WTC11 (cell line): Measurements from ENCODE around the gene MAEA. TPM values are rescaled to one million over a fixed set of nuclear protein-coding genes. Genes with fewer than 3 reads are reported as not detected.

Experiments
- ATAC-seq: fragments of 200-7000 bp; cut with Tn5 transposase; 2 replicates; pipeline ENCODE4 v1.10.0; 2021; ENCODE audit warnings: mild to moderate bottlenecking, moderate library complexity
- CTCF ChIA-PET: fragments of 300-600 bp; sonication (Branson Sonifier 250); formaldehyde crosslinking; loops from one replicate; lab custom pipeline; 2021; ENCODE audit warnings: antibody characterized with exemption; lab: Charles Lee
- POLR2A ChIA-PET: fragments of 350-600 bp; sonication (Branson Sonifier 250); formaldehyde crosslinking; loops from one replicate; lab custom pipeline; 2021; ENCODE audit warnings: antibody characterized with exemption; lab: Charles Lee
- DNase-seq: peaks from one replicate; pipeline ENCODE4 v3.0.0; 2021; ENCODE audit warnings: low spot score
- H3K27ac Mint-ChIP-seq: 2 replicates; pipeline ENCODE4 v1.8.0; 2021; ENCODE audit warnings: mixed read lengths
- H3K27me3 Mint-ChIP-seq: 2 replicates; pipeline ENCODE4 v1.8.0; 2021; ENCODE audit warnings: low read depth, mild to moderate bottlenecking, moderate library complexity, mixed read lengths
- H3K36me3 Mint-ChIP-seq: 2 replicates; pipeline ENCODE4 v1.8.0; 2021; ENCODE audit warnings: mixed read lengths
- H3K4me1 Mint-ChIP-seq: 2 replicates; pipeline ENCODE4 v1.8.0; 2022; ENCODE audit warnings: mixed read lengths
- H3K4me3 Mint-ChIP-seq: 2 replicates; pipeline ENCODE4 v1.8.0; 2021; ENCODE audit warnings: mild to moderate bottlenecking, moderate library complexity, mixed read lengths
- H3K9me3 Mint-ChIP-seq: 2 replicates; pipeline ENCODE4 v1.8.0; 2021; ENCODE audit warnings: mixed read lengths
- CREM ChIP-seq: sonication (generic); formaldehyde crosslinking; IDR thresholded peaks from 2 replicates; pipeline ENCODE4 v1.8.1; 2022; ENCODE audit warnings: mild to moderate bottlenecking, missing genetic modification reagents, moderate library complexity
- EMX1 ChIP-seq: fragments of 250-450 bp; sonication (Bioruptor Pico); IDR thresholded peaks from 2 replicates; pipeline ENCODE4 v1.8.0; 2021; ENCODE audit warnings: mild to moderate bottlenecking
- GRHL2 ChIP-seq: fragments of 250-450 bp; sonication (Bioruptor Pico); IDR thresholded peaks from 2 replicates; pipeline ENCODE4 v1.8.0; 2022; ENCODE audit warnings: mild to moderate bottlenecking, moderate library complexity; ENCODE audit not compliant: insufficient replicate concordance, severe bottlenecking
- GTF2I ChIP-seq: fragments of 250-450 bp; sonication (Bioruptor Pico); conservative IDR thresholded peaks from 2 replicates; pipeline ENCODE4 v1.4.0; 2021; ENCODE audit warnings: mild to moderate bottlenecking
- MYBL2 ChIP-seq: sonication (generic); formaldehyde crosslinking; IDR thresholded peaks from 2 replicates; pipeline ENCODE4 v1.8.1; 2023; ENCODE audit warnings: mild to moderate bottlenecking, moderate library complexity, missing genetic modification reagents
- NFATC4 ChIP-seq: fragments of 250-450 bp; sonication (Bioruptor Pico); IDR thresholded peaks from 2 replicates; pipeline ENCODE4 v1.9.0; 2021; ENCODE audit warnings: mild to moderate bottlenecking
- NFE2L1 ChIP-seq: sonication (generic); formaldehyde crosslinking; IDR thresholded peaks from 2 replicates; pipeline ENCODE4 v1.8.1; 2023; ENCODE audit warnings: missing genetic modification reagents
- NR2C2 ChIP-seq: sonication (generic); formaldehyde crosslinking; IDR thresholded peaks from 2 replicates; pipeline ENCODE4 v1.8.0; 2022; ENCODE audit warnings: mild to moderate bottlenecking, missing genetic modification reagents
- ZBTB21 ChIP-seq: sonication (generic); formaldehyde crosslinking; IDR thresholded peaks from 2 replicates; pipeline ENCODE4 v1.8.1; 2023; ENCODE audit warnings: mild to moderate bottlenecking, missing genetic modification reagents, borderline replicate concordance
- ZNF121 ChIP-seq: sonication (generic); formaldehyde crosslinking; IDR thresholded peaks from 2 replicates; pipeline ENCODE4 v1.8.0; 2023; ENCODE audit warnings: missing genetic modification reagents
- ZNF138 ChIP-seq: sonication (generic); formaldehyde crosslinking; conservative IDR thresholded peaks from 2 replicates; pipeline ENCODE4 v1.8.1; 2022; ENCODE audit warnings: mild to moderate bottlenecking, moderate library complexity, missing genetic modification reagents
- total RNA-seq: library from RNA; stranded (reverse); gene quantifications from 3 replicates; pipeline ENCODE4 v1.2.3, GENCODE V29; 2021
- TF ChIP-seq, protein P1 (sequence below): sonication (generic); formaldehyde crosslinking; IDR thresholded peaks from 2 replicates; pipeline ENCODE4 v1.8.1; 2022; ENCODE audit warnings: missing genetic modification reagents, borderline replicate concordance
- TF ChIP-seq, protein P2 (sequence below): fragments of 250-450 bp; sonication (Bioruptor Pico); conservative IDR thresholded peaks from 2 replicates; pipeline ENCODE4 v1.9.0; 2021; ENCODE audit warnings: mild to moderate bottlenecking
- TF ChIP-seq, protein P3 (sequence below): fragments of 250-450 bp; sonication (Bioruptor Pico); IDR thresholded peaks from 2 replicates; pipeline ENCODE4 v1.9.0; 2021; ENCODE audit warnings: mild to moderate bottlenecking
- TF ChIP-seq, protein P4 (sequence below): sonication (generic); formaldehyde crosslinking; IDR thresholded peaks from 2 replicates; pipeline ENCODE4 v1.8.0; 2022; ENCODE audit warnings: missing genetic modification reagents
- TF ChIP-seq, protein P5 (sequence below): sonication (generic); formaldehyde crosslinking; IDR thresholded peaks from 2 replicates; pipeline ENCODE4 v1.8.1; 2023; ENCODE audit warnings: mild to moderate bottlenecking, missing genetic modification reagents
- TF ChIP-seq, protein P6 (sequence below): fragments of 200-600 bp; IDR thresholded peaks from 2 replicates; pipeline ENCODE4 v1.8.0; 2022; ENCODE audit warnings: antibody characterized with exemption
- TF ChIP-seq, protein P7 (sequence below): fragments of 250-450 bp; sonication (Bioruptor Pico); IDR thresholded peaks from 2 replicates; pipeline ENCODE4 v1.9.0; 2021; ENCODE audit warnings: mild to moderate bottlenecking
- TF ChIP-seq, protein P8 (sequence below): sonication (generic); formaldehyde crosslinking; IDR thresholded peaks from 2 replicates; pipeline ENCODE4 v1.8.1; 2023; ENCODE audit warnings: mild to moderate bottlenecking, missing genetic modification reagents, moderate library complexity

MAEA gene
- total RNA-seq, 1 experiment from 2014 or later, result 86.9 TPM

DNA sequence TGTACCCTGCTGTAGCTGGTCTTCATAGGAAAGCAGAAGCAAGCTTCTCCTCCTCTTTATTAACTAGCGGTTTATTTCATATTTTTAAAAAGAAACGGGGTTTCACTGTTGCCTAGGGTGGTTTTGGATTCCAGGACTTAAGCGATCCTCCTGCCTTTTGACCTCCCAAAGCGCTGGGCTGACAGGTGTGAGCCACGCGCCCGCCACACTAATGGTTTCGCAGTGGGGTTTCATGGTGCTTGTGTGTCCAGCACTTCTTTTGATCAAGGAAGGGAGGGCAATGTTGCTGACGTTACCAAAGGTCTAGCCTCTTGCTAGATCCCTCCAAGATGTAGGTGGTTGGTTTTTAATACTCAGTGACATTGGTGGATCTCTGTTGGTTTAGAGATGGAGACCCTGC, 1.4 kb downstream of the MAEA start:
- CTCF ChIA-PET, result interaction anchor here (1.3 kb wide), 1 partner anchor 160 kb away, joined by 3 read pairs; no protein-coding TSS in a partner anchor
- ATAC-seq (no peak), DNase-seq (no peak)
- Mint-ChIP-seq H3K27me3 (peaks cover 8% of the 10 kb centered on the region), H3K9me3 (peaks cover 10% of the 10 kb centered on the region), H3K36me3 (peaks cover 4% of the 10 kb centered on the region), H3K4me1 (peaks cover 44% of the 10 kb centered on the region), H3K4me3 (peak overlapping the region; percentile 97), H3K27ac (peak overlapping the region; percentile 97)
- no peak for TF ChIP-seq EMX1 (CRISPR knock-in tag)
- TF ChIP-seq ZNF138 (CRISPR knock-in tag), result no peak
- TF ChIP-seq, protein P1, sequence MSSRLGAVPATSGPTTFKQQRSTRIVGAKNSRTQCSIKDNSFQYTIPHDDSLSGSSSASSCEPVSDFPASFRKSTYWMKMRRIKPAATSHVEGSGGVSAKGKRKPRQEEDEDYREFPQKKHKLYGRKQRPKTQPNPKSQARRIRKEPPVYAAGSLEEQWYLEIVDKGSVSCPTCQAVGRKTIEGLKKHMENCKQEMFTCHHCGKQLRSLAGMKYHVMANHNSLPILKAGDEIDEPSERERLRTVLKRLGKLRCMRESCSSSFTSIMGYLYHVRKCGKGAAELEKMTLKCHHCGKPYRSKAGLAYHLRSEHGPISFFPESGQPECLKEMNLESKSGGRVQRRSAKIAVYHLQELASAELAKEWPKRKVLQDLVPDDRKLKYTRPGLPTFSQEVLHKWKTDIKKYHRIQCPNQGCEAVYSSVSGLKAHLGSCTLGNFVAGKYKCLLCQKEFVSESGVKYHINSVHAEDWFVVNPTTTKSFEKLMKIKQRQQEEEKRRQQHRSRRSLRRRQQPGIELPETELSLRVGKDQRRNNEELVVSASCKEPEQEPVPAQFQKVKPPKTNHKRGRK (CRISPR knock-in tag), result no peak
- TF ChIP-seq MYBL2, result no peak
- TF ChIP-seq NR2C2 (CRISPR knock-in tag), result no peak
- TF ChIP-seq ZBTB21 (CRISPR knock-in tag), result no peak
- TF ChIP-seq, protein P2, sequence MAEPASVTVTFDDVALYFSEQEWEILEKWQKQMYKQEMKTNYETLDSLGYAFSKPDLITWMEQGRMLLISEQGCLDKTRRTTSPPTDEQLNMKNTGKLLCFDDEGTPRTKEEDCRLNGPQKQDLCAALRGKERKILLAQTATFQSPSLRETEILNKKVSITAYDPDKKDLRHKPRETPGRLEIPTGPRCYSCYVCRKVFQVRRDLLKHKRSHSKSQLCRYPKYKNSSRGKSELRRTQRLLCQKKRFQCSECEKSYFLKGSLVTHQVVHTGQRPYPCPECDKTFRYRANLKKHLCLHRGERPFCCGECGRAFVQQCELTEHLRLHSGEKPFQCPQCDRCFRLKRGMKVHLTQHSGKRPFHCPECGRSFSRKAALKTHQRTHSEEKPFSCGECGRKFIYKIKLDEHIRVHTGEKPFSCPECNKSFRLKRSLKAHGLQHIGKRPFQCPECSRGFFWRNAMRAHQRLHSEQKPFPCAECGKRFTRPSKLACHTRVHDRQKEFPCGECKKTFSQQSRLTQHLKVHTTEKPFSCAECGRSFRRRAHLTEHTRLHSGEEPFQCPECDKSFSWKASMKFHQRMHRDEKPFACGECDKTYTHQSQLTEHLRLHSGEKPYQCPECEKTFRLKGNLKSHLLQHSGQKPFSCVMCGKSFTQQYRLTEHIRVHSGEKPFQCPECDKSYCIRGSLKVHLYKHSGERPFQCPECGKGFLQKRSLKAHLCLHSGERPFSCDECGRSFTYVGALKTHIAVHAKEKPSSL (CRISPR knock-in tag), result no peak
- no peak for TF ChIP-seq NFE2L1
- TF ChIP-seq NFATC4 (CRISPR knock-in tag), result no peak
- TF ChIP-seq GRHL2 (CRISPR knock-in tag), result no peak
- TF ChIP-seq, protein P3, sequence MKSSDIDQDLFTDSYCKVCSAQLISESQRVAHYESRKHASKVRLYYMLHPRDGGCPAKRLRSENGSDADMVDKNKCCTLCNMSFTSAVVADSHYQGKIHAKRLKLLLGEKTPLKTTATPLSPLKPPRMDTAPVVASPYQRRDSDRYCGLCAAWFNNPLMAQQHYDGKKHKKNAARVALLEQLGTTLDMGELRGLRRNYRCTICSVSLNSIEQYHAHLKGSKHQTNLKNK (CRISPR knock-in tag), result no peak
- TF ChIP-seq, protein P4, sequence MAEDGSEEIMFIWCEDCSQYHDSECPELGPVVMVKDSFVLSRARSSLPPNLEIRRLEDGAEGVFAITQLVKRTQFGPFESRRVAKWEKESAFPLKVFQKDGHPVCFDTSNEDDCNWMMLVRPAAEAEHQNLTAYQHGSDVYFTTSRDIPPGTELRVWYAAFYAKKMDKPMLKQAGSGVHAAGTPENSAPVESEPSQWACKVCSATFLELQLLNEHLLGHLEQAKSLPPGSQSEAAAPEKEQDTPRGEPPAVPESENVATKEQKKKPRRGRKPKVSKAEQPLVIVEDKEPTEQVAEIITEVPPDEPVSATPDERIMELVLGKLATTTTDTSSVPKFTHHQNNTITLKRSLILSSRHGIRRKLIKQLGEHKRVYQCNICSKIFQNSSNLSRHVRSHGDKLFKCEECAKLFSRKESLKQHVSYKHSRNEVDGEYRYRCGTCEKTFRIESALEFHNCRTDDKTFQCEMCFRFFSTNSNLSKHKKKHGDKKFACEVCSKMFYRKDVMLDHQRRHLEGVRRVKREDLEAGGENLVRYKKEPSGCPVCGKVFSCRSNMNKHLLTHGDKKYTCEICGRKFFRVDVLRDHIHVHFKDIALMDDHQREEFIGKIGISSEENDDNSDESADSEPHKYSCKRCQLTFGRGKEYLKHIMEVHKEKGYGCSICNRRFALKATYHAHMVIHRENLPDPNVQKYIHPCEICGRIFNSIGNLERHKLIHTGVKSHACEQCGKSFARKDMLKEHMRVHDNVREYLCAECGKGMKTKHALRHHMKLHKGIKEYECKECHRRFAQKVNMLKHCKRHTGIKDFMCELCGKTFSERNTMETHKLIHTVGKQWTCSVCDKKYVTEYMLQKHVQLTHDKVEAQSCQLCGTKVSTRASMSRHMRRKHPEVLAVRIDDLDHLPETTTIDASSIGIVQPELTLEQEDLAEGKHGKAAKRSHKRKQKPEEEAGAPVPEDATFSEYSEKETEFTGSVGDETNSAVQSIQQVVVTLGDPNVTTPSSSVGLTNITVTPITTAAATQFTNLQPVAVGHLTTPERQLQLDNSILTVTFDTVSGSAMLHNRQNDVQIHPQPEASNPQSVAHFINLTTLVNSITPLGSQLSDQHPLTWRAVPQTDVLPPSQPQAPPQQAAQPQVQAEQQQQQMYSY (CRISPR knock-in tag), result no peak
- TF ChIP-seq, protein P5, sequence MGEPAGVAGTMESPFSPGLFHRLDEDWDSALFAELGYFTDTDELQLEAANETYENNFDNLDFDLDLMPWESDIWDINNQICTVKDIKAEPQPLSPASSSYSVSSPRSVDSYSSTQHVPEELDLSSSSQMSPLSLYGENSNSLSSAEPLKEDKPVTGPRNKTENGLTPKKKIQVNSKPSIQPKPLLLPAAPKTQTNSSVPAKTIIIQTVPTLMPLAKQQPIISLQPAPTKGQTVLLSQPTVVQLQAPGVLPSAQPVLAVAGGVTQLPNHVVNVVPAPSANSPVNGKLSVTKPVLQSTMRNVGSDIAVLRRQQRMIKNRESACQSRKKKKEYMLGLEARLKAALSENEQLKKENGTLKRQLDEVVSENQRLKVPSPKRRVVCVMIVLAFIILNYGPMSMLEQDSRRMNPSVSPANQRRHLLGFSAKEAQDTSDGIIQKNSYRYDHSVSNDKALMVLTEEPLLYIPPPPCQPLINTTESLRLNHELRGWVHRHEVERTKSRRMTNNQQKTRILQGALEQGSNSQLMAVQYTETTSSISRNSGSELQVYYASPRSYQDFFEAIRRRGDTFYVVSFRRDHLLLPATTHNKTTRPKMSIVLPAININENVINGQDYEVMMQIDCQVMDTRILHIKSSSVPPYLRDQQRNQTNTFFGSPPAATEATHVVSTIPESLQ (CRISPR knock-in tag), result no peak
- TF ChIP-seq, all 79 proteins: peak for 0
- POLR2A ChIA-PET, result no interaction called here

DNA sequence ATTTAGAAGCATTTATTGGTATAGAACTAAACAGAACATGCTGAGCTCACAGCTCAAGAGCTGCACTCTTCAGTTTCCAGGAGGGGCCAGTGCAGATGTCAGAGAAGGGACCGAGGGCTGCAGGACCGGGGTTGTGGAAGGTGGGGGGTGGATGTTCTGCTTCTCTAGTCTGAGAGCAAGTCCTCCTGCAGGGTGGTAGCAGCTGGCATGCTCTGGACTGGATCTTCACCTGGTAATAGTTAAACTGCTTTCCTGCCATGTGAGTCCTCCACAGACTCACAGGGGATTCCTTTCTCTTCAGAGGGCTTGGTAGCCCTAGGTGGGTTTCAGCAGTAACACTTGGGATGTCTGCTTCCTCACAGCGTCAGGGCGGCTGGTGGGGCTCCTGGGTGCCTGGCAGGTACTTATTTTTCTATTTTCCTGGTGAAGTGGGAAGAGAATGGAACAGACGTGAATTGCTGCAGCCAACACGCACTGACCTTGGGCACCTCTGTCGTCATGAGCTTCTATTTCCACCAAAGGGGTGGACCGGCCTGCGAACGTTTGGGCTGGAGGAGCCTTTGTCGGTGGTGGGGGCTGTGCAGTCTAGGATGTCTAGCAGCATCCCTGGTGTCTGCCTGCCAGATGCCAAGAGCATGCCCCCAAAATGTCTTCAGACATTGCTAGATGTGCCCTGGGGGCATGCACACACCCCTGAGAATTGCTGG, 2.5 kb downstream of the MAEA start:
- peak overlapping the region; percentile 83 for H3K27ac Mint-ChIP-seq
- ChIA-PET POLR2A (no interaction called here), CTCF (interaction anchor here (1.3 kb wide), 1 partner anchor 15 kb away, joined by 5 read pairs; no protein-coding TSS in a partner anchor)
- H3K36me3 Mint-ChIP-seq, result no peaks in the 10 kb centered on the region
- H3K4me1 Mint-ChIP-seq, result peaks cover 49% of the 10 kb centered on the region
- H3K27me3 Mint-ChIP-seq, result no peaks in the 10 kb centered on the region
- H3K4me3 Mint-ChIP-seq, result peak overlapping the region; percentile 97
- ATAC-seq (no peak), DNase-seq (no peak)
- 0 out of 2 replicates have a peak, but pooled peaks cover under 1% of the 10 kb centered on the region for H3K9me3 Mint-ChIP-seq
- TF ChIP-seq ZNF121 (CRISPR knock-in tag) (no peak), CREM (CRISPR knock-in tag) (no peak), MYBL2 (no peak), GTF2I (CRISPR knock-in tag) (no peak)
- TF ChIP-seq, protein P6, sequence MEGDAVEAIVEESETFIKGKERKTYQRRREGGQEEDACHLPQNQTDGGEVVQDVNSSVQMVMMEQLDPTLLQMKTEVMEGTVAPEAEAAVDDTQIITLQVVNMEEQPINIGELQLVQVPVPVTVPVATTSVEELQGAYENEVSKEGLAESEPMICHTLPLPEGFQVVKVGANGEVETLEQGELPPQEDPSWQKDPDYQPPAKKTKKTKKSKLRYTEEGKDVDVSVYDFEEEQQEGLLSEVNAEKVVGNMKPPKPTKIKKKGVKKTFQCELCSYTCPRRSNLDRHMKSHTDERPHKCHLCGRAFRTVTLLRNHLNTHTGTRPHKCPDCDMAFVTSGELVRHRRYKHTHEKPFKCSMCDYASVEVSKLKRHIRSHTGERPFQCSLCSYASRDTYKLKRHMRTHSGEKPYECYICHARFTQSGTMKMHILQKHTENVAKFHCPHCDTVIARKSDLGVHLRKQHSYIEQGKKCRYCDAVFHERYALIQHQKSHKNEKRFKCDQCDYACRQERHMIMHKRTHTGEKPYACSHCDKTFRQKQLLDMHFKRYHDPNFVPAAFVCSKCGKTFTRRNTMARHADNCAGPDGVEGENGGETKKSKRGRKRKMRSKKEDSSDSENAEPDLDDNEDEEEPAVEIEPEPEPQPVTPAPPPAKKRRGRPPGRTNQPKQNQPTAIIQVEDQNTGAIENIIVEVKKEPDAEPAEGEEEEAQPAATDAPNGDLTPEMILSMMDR, result no peak
- TF ChIP-seq, protein P7, sequence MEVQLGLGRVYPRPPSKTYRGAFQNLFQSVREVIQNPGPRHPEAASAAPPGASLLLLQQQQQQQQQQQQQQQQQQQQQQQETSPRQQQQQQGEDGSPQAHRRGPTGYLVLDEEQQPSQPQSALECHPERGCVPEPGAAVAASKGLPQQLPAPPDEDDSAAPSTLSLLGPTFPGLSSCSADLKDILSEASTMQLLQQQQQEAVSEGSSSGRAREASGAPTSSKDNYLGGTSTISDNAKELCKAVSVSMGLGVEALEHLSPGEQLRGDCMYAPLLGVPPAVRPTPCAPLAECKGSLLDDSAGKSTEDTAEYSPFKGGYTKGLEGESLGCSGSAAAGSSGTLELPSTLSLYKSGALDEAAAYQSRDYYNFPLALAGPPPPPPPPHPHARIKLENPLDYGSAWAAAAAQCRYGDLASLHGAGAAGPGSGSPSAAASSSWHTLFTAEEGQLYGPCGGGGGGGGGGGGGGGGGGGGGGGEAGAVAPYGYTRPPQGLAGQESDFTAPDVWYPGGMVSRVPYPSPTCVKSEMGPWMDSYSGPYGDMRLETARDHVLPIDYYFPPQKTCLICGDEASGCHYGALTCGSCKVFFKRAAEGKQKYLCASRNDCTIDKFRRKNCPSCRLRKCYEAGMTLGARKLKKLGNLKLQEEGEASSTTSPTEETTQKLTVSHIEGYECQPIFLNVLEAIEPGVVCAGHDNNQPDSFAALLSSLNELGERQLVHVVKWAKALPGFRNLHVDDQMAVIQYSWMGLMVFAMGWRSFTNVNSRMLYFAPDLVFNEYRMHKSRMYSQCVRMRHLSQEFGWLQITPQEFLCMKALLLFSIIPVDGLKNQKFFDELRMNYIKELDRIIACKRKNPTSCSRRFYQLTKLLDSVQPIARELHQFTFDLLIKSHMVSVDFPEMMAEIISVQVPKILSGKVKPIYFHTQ (CRISPR knock-in tag), result no peak
- TF ChIP-seq, protein P8, sequence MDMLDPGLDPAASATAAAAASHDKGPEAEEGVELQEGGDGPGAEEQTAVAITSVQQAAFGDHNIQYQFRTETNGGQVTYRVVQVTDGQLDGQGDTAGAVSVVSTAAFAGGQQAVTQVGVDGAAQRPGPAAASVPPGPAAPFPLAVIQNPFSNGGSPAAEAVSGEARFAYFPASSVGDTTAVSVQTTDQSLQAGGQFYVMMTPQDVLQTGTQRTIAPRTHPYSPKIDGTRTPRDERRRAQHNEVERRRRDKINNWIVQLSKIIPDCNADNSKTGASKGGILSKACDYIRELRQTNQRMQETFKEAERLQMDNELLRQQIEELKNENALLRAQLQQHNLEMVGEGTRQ (CRISPR knock-in tag), result no peak
